ENCODE data around the gene ITGA11. TPM values are rescaled to one million over a fixed set of nuclear protein-coding genes. Genes with fewer than 3 reads are reported as not detected.

ITGA11 gene
- total and polyA plus RNA-seq, 10 donors = 0.27 to 17.2 (median 5.8) TPM

DNA sequence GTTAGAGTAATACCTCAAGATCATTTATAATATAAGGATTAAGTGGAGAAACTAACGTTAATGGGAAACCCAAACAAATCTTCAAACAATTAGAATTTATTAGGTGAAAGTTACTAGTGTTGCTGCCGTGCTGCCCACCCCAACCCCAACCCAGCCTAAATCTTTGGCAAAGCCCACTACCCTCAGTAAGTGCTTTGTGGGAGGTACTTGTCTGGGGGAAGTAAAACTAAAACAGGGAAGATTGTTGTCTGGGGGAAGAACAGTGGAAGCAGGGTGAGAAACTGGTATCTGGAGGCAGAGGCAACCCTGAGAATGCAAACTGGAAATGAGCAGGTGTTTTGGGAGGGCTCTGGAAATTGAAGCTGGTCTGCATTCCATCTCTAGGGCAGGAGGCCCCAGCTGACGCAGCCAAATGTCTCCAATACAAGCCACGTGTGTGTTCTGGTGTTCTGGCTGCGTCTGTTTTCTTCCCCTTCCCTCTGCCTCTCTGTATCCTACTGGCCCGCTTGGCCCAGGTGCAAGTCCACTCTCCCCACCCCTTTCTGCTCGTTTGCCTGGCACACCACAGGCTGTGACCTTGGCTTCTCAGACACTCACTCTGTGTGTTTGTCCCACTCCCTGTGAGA, 121.7 kb downstream of the ITGA11 start:
- WGBS, 5 donors = 65 to 78% (median 72%) methylated on average over 7 of the region's 7 CpGs
- Histone ChIP-seq H3K27me3 (replicated peaks in 1 of 7) (peaks cover 0 to 6% (median 0%) of the 10 kb centered on the region in 7 donors), H3K36me3 (no peaks in the 10 kb centered on the region), H3K27ac (no peak overlapping the region), H3K9me3 (no peaks in the 10 kb centered on the region), H3K4me1 (peaks cover 0 to 15% (median 11%) of the 10 kb centered on the region in 6 donors), H3K4me3 (no peak overlapping the region)
- TF ChIP-seq, protein P1, sequence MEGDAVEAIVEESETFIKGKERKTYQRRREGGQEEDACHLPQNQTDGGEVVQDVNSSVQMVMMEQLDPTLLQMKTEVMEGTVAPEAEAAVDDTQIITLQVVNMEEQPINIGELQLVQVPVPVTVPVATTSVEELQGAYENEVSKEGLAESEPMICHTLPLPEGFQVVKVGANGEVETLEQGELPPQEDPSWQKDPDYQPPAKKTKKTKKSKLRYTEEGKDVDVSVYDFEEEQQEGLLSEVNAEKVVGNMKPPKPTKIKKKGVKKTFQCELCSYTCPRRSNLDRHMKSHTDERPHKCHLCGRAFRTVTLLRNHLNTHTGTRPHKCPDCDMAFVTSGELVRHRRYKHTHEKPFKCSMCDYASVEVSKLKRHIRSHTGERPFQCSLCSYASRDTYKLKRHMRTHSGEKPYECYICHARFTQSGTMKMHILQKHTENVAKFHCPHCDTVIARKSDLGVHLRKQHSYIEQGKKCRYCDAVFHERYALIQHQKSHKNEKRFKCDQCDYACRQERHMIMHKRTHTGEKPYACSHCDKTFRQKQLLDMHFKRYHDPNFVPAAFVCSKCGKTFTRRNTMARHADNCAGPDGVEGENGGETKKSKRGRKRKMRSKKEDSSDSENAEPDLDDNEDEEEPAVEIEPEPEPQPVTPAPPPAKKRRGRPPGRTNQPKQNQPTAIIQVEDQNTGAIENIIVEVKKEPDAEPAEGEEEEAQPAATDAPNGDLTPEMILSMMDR (IDR thresholded peaks at IDR 0.05 in 8 of 11, conservative IDR thresholded peaks at IDR 0.05 in 3 of 11) = no peak
- TF ChIP-seq POLR2A (IDR thresholded peaks at IDR 0.05) = no peak
- no peak for TF ChIP-seq POLR2AphosphoS5 (IDR thresholded peaks at IDR 0.05)
- intact Hi-C loops (cut with DNase I; ENCODE audit: low total_unique reads) = no loop called here
- peak; percentile 47 for DNase-seq

DNA sequence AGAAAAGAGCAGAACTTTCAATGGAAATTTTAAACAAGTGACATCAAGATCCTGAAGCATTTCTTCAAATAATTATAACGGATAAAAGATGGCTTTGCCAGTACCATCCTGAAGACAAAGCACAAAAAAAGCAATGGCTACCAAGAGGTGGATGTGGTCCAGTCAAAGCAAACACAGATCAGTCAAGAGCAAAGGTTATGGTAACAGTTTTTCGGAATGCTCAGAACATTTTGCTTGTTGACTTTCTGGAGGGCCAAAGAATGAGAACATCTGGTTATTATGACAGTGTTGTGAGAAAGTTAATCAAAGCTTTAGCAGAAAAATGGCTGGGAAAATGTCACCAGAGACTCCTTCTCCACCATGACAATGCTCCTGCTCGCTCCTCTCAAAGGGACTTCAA, 122.9 kb downstream of the ITGA11 start:
- Histone ChIP-seq H3K4me1 (peaks cover 0 to 15% (median 11%) of the 10 kb centered on the region in 6 donors), H3K36me3 (no peaks in the 10 kb centered on the region), H3K4me3 (no peak overlapping the region), H3K27ac (no peak overlapping the region), H3K27me3 (replicated peaks in 1 of 7) (peaks cover 0 to 6% (median 0%) of the 10 kb centered on the region in 7 donors), H3K9me3 (no peaks in the 10 kb centered on the region)
- TF ChIP-seq POLR2A (IDR thresholded peaks at IDR 0.05) (no peak), POLR2AphosphoS5 (IDR thresholded peaks at IDR 0.05) (no peak)
- TF ChIP-seq, protein P1 (IDR thresholded peaks at IDR 0.05 in 8 of 11, conservative IDR thresholded peaks at IDR 0.05 in 3 of 11) = no peak
- no peak for DNase-seq
- 86 to 96% (median 92%) methylated on average over 3 of the region's 3 CpGs for WGBS, 5 donors
- intact Hi-C loops (cut with DNase I; ENCODE audit: low total_unique reads) = loop anchor here (5.0 to 10.0 kb wide), 2 partner anchors 54 to 73 kb away; no protein-coding TSS in a partner anchor

DNA sequence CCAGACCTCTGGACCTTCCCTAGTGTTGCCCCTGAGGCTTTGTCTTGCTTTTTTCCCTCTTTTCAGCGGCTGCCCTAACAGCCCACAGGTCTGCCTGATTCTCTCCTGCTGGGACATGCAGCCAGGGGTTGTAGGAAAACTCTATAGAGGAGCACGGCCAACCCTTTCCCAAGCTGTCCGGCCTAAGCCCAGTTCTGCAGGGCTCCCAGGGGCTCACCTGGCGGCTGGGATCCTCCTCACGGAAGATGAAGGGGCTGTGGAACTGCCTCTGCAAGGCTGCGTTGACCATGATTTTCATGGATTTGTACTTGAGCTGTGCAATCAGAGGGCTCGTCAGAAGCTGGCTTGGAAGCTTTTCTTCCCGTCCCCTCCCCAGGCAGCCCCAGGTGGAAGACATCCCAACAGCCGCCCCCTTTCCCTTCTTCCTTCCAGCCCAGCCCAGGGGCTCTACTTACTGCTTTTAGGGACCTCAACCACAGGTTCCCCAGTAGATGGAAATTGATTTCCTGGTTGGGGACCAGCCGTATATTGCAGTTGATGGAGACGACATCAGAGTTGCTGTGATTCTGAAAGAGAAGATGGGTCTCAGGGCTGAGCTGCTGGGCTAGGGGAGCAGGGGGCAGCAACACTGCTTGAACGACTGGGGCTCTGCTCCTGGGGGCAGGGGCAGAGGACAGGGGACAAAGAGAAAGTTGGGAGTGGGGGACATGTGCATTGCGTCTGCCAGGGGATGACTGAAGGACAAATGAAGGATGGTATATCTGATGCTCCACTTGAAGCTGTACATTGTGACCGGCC, 124.6 kb downstream of the ITGA11 start:
- WGBS, 5 donors = 76 to 82% (median 78%) methylated on average over 14 of the region's 14 CpGs
- TF ChIP-seq POLR2A (IDR thresholded peaks at IDR 0.05) (no peak), POLR2AphosphoS5 (IDR thresholded peaks at IDR 0.05) (no peak)
- TF ChIP-seq, protein P1 (IDR thresholded peaks at IDR 0.05 in 8 of 11, conservative IDR thresholded peaks at IDR 0.05 in 3 of 11) = no peak
- intact Hi-C loops (cut with DNase I; ENCODE audit: low total_unique reads) = loop anchor here (5.0 to 10.0 kb wide), 2 partner anchors 53 to 75 kb away; no protein-coding TSS in a partner anchor
- peaks cover 0 to 6% (median 0%) of the 10 kb centered on the region in 7 donors for H3K27me3 ChIP-seq (replicated peaks in 1 of 7)
- H3K4me1 ChIP-seq = peaks cover 0 to 15% (median 11%) of the 10 kb centered on the region in 6 donors
- no peaks in the 10 kb centered on the region for H3K9me3 ChIP-seq
- no peak overlapping the region for H3K27ac ChIP-seq
- H3K4me3 ChIP-seq = no peak overlapping the region
- no peaks in the 10 kb centered on the region for H3K36me3 ChIP-seq
- peak; percentile 49 for DNase-seq

DNA sequence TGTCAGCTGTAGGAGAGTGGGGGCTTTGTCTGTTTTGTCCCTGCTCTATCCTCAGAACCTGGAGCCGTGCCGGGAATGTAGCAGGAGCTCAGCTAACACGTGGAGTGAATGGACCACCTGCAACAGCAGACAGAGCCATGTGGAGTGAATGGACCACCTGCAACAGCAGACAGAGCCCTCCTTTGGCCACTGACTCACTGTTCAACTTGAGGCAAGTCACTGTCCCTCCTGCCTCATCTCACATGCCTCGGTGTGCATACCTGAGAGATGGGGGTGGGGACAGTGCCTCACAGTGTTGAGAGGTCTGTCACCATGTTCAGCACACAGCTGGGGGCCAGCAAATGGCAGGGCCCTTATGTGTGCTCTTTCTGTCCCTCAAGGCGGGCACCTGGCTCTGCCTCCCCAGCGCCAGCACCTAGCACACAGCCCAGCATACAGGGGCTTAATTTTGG, 126.5 kb downstream of the ITGA11 start:
- DNase-seq = peak; percentile 56
- H3K27ac ChIP-seq = no peak overlapping the region
- WGBS, 5 donors = 71 to 88% (median 76%) methylated on average over 6 of the region's 6 CpGs

More for the DNA sequence above, 126.5 kb downstream of the ITGA11 start:
- H3K4me3 ChIP-seq = no peak overlapping the region
- no peak for TF ChIP-seq POLR2A (IDR thresholded peaks at IDR 0.05)
- TF ChIP-seq, protein P1 (IDR thresholded peaks at IDR 0.05 in 8 of 11, conservative IDR thresholded peaks at IDR 0.05 in 3 of 11) = no peak
- H3K9me3 ChIP-seq = no peaks in the 10 kb centered on the region
- no peaks in the 10 kb centered on the region for H3K36me3 ChIP-seq
- peaks cover 0 to 6% (median 0%) of the 10 kb centered on the region in 7 donors for H3K27me3 ChIP-seq (replicated peaks in 1 of 7)
- intact Hi-C loops (cut with DNase I; ENCODE audit: low total_unique reads) = loop anchor here (5.0 to 10.0 kb wide), 2 partner anchors 51 to 77 kb away; no protein-coding TSS in a partner anchor
- peaks cover 0 to 20% (median 10%) of the 10 kb centered on the region in 6 donors for H3K4me1 ChIP-seq

Data from spleen (tissue), 11 donors.